H7 (cell line): ENCODE data around the gene INPP5A. TPM values are rescaled to one million over a fixed set of nuclear protein-coding genes. Genes with fewer than 3 reads are reported as not detected.
A peak's percentile ranks its signal among the peaks of the same experiment; 100 is the strongest.

Experiments used
- DNase-seq: peaks from one replicate; pipeline ENCODE4 v3.0.0; 2012
- H3K27me3 ChIP-seq: 2 replicates; pipeline ENCODE4 v1.6.0; 2011; ENCODE audit warnings: mild to moderate bottlenecking, low read length; ENCODE audit not compliant: control insufficient read depth, insufficient read depth
- H3K36me3 ChIP-seq: replicated peaks from 2 replicates; pipeline ENCODE4 v1.5.1; 2011; ENCODE audit warnings: low read length; ENCODE audit not compliant: control insufficient read depth, insufficient read depth
- H3K4me3 ChIP-seq: 2 replicates; pipeline ENCODE4 v1.5.1; 2011; ENCODE audit warnings: low read depth, mild to moderate bottlenecking, control low read depth, low read length, moderate library complexity; ENCODE audit not compliant: insufficient read depth
- total RNA-seq: library from RNA; depleted of rRNA; stranded (reverse); fragments of >200 nt; shearing (Covaris generic); gene quantifications from 2 replicates; pipeline ENCODE4 v1.2.3, GENCODE V29; 2014

INPP5A gene
- total RNA-seq, 1 experiment from 2014 or later = 29.2 TPM

DNA sequence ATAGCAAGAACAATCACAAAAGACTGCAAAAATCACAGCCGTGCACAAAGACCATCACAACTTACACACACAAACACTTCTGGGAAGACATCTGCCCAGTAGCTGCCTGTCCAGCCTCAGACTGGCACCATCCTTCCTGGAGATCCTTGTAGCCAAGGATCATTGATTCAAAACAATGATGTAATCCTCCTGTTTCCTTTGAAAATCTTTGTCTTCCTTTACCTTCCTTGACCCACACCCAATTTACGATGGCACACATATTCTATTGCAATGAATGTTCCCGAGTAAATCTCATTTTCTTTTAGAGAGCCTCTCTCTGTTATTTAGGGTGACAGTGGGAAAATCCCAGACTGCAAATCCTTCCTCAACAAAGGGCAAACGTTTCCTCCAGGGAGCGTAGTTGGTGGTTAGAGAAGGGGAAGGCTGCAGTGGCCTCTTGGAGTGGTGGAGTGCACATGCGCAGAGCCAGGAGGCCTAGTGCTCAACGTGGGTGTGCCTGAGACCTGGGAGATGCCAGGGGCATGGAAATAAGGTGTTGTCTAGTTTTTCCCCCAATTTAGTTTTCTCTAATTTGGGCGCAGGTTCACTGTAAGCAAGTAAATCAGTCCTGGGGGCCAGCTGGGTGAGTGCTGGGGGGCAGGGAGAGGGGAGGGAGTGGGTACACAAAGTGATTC, 3.1 kb upstream of the INPP5A start:
- peak; percentile 28 for DNase-seq
- peaks cover 4% of the 10 kb centered on the region for H3K27me3 ChIP-seq
- H3K36me3 ChIP-seq = no peaks in the 10 kb centered on the region
- H3K4me3 ChIP-seq = no peak overlapping the region

DNA sequence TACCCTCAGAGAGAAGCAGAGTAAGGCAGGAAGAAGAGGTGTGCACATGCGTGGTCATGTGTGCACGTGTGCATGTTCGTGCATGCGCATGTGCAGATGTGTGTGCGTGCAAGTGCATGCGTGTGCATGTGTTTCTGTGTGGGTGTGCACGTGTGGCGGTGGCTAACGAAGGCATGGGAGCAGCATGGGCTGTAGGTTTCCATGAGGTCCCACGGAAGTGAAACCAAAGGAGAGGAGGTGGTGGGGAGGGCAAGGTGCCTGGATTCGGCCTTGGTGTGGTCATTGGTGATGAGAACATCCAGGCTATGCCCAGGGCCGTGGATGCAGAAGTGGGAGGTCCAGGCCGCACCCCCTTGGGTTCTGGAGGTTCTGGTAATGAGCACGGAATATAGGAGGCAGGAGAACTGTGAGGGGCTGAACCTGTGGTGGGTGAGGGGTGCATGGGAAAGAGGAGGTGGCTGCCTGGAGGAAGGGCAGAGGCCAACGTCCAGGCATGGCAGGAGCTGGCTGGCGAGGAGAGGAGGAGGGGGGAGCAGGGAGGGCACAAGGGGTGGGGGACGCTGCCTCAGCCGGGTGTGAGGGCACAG, 2.4 kb upstream of the INPP5A start:
- no peak overlapping the region for H3K4me3 ChIP-seq
- DNase-seq = peak; percentile 35
- no peaks in the 10 kb centered on the region for H3K36me3 ChIP-seq
- peaks cover 4% of the 10 kb centered on the region for H3K27me3 ChIP-seq

DNA sequence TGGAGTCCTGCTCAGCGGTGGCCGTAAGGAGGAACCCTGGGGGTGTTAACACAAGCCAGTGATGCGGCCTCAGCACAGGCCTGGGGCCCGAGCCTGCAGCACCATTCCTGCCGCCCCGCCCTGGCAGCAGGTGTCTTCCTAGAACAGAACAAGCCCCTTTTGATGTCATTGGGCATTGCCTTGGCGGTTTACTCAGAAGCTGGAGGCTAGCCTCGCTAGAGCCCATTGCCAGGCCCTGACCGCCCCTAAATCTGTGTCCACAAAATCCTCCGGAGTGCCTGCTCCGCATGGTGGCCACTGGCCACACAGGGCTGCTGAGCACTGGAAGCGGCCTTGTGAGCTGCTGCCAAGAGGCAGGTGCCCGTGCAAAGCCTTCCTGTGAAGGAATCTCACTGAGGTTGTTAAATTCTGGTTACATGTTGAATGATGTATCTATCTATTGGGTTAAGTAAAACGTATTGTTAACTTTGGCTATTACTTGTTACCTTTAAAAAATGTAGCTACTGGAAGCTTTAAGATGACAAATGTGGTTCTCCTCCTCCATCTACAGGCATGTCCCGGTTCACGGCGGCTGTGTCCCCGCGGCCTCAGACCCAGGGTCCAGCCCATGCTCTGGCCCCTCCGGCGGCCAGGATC, 1.2 kb upstream of the INPP5A start:
- Histone ChIP-seq H3K27me3 (peaks cover 4% of the 10 kb centered on the region), H3K36me3 (no peaks in the 10 kb centered on the region), H3K4me3 (peak overlapping the region; percentile 65)
- DNase-seq = peak; percentile 68

DNA sequence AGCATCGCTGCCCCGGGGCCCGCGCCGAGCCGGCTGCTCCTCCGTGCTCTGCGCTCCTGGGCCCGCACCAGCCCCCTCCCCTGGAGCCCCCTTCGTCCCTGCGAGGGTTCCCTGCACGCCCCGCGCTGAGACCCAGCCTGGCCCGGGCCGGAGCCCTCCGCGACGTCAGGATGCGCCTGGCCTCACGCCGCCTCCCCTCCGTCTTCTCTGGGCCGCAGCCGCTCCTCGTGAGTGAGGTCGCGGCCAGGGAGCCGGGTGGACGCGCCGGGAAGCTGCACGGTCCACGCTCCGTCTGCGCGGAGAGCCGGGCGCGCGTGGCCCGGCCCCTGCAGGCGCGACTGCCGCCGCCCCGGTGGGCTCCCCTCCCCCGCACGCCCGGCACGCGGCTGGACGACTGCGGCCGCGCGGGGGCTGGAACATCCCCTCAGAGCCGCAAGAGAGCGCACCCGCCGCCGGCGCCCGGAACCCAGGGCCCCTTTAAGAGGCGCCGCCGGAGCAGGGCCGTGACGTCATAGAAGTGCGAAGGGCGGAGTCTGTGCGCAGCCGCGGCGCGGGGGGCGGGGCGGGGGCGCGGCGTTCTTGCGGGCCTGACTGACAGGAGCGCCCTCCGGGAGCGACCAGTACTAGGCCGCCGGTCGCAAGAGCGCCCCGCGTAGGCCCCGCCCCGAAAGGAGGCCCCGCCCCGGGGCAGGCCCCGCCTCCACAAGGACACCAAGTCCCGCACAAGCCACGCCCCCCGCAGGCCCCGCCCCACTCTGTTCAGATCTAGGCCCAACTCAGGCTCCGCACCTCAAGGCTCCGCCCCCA, 507 bp upstream of the INPP5A start:
- peak overlapping the region; percentile 65 for H3K4me3 ChIP-seq
- H3K27me3 ChIP-seq = peaks cover 4% of the 10 kb centered on the region
- peak; percentile 87 for DNase-seq
- no peaks in the 10 kb centered on the region for H3K36me3 ChIP-seq

DNA sequence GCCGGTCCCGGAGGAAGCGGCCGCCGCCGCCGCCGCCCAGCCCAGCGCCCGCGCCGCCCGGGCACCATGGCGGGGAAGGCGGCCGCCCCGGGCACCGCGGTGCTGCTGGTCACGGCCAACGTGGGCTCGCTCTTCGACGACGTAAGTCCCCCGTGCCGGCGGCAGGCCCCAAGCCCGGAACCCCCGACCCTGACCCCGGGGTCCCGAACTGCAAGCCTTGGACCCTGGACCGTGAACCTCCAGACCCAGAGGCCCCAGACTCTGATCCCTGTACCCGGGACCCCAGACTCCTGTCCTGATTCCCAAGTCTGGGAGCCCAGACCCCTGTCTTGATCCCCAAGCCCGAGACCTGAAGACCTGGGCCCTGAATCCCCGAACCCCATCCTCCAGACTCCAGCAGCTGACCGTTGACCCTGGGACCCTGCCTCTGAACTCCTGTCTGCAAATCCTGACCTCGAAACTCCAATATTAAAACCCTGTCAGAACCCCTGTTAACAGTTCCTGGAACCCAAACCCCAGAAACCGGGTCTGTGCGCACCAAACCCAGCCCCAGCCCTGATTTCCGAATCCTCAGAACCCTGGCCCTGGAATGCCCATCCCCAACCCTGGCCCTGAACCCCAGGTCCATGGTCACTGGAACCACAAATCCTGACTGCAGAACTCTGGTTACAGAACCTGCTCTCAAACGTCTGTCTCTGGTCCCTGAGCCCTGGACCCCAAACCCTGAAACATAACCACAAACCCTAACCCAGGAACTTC, 623 bp downstream of the INPP5A start:
- Histone ChIP-seq H3K4me3 (peak overlapping the region; percentile 56), H3K36me3 (no peaks in the 10 kb centered on the region), H3K27me3 (peaks cover 4% of the 10 kb centered on the region)
- DNase-seq = no peak

DNA sequence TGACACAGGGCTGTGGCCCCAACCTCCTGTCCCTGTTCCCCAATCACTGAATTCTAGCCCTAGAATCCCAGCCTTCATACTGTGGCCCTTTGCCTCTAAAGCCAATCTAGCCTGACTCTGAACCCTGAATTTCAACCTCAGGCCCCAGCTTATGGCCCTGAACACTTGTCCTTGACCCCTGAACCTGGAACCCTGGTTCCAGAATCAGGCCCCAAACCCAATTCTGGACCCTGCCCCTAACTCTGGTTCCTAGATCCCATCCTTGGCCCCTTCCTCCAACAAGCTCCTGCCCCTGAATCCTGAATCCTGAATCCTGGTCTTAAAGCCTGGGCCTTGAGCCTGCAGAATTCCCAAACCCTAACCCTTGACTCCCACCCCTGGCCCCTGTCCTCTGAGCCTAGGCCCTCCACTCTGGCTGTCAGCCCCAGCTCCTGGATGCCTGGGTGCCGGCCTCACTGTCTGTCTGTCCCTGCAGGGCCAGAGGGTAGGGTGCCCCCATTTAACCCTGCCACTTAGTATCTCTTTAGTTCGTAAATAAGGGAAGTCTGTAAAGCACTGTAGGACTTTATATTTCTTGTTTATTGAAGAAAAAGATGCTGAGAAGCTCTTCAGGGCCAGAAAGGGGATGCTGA, 1.3 kb downstream of the INPP5A start:
- H3K36me3 ChIP-seq = no peaks in the 10 kb centered on the region
- peaks cover 4% of the 10 kb centered on the region for H3K27me3 ChIP-seq
- no peak overlapping the region for H3K4me3 ChIP-seq
- peak; percentile 38 for DNase-seq

DNA sequence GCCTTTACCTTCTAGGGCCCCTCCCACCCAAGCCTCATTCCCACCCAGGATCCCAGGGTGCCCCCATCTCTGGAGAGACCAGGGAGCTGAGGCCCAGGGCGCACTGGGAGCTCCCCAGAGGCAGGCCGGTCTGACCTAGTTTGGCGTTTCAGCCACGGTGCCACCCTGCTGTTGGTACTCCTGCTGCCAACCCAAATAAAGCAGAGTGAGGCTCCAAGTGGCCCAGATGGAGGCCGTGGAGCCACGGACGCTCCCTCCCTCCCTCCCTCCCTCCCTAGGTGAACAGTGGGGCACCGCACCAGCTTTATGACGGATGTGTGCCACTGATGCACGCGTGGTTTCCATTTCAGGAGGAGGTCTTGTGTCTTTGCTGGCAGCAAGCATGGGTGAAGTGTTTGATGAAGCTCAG, 1.8 kb downstream of the INPP5A start:
- H3K4me3 ChIP-seq = no peak overlapping the region
- no peaks in the 10 kb centered on the region for H3K36me3 ChIP-seq
- H3K27me3 ChIP-seq = peaks cover 4% of the 10 kb centered on the region
- peak; percentile 36 for DNase-seq

GRCh38 chr10:132539894-132540293, 2.3 kb downstream of the INPP5A start:
- H3K27me3 ChIP-seq = peaks cover 4% of the 10 kb centered on the region
- H3K4me3 ChIP-seq = no peak overlapping the region
- H3K36me3 ChIP-seq = no peaks in the 10 kb centered on the region
- no peak for DNase-seq

DNA sequence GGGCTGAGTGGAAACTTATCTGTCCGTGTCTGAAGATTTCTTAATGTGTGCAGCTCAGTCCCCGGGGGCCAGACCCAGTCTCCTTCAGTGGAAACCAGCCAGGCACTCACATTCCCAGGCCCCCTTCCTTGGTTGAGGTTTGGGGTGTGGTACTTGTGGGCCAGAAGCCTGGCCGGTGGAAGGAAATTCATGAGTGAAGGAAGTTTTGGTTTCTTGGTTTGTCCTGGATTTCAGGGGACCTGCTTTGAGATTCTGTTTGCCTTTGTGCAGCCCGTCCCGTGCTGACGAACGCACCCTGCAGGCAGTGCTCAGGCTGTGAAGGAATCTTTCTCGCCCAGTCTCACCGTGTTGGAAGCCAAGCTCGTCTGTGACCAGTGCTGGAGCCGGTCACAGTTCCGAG, 2.9 kb downstream of the INPP5A start:
- Histone ChIP-seq H3K4me3 (no peak overlapping the region), H3K27me3 (peaks cover 4% of the 10 kb centered on the region), H3K36me3 (no peaks in the 10 kb centered on the region)
- peak; percentile 61 for DNase-seq

DNA sequence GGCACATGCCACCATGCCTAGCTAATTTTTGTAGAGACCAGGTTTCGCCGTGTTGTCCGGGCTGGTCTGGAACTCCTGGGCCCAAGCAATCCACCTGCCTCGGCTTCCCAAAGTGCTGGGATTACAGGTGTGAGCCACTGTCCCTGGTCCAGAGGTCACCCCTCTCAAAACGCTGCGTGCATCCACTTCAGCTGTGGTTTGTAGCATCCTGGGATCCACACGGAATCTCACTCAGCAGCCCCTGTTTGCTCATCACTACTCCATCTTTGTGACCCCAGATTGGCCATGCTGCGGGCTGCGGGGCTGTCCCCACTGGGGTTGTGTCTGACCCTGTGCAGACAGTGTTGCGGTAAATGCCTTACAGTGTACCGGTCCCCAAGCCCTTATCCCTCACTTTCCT, 3.5 kb downstream of the INPP5A start:
- peaks cover 4% of the 10 kb centered on the region for H3K27me3 ChIP-seq
- H3K36me3 ChIP-seq = no peaks in the 10 kb centered on the region
- DNase-seq = peak; percentile 49
- no peak overlapping the region for H3K4me3 ChIP-seq

DNA sequence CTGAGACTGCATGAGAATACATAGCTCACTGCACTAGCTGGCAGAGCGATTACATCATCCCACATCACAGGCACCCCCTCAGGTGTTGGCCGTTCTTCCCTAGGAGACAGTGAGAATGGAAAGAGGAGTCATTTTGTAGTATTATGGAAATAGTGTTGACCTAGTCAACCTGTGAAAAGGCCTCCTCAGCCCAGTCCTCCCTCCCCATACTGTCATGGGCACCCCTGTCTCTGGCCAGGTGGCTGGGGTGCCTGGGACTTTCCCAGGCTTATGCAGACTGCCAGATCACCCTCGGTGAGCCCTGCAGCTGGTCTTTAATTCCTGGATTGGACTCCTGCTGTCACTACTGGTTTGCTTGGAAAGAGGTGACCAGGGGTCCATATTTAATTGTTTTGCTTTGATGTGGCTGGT, 4.0 kb downstream of the INPP5A start:
- Histone ChIP-seq H3K36me3 (no peaks in the 10 kb centered on the region), H3K27me3 (peaks cover 4% of the 10 kb centered on the region), H3K4me3 (no peak overlapping the region)
- peak; percentile 76 for DNase-seq

DNA sequence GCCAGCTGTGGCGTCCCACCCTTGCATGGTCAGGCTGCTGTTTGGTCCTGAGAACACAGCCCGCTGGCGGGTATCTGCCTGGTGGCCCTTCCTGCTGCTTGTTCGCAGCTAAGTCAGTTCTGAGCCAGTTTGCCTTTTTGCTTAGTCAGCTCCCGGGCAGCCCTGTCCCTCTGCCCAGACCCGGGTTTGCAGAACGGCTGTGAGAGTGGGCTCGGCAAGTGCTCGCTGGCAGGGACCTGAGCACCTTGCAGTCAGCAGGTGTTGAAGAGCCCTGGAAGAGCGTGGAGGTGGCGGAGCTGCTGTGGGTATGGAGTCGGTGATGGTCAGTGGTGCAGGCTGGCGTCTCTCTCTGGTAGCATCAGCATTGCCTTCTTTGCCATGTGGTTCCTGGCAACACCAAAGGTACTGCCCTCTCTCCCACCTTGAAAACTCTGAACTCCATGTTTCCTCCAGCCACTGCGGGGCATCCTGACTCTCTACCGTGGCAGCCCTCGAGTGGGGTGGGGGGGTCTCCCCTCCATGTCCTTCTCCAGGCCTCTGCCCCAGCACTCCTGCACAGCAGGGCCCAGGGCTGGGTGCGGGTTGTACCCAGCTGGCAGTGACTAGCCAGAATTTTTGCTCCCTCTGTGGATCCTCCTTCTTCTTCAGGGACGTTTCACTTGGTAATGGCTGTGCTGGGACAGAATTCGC, 4.6 kb downstream of the INPP5A start:
- Histone ChIP-seq H3K4me3 (no peak overlapping the region), H3K36me3 (no peaks in the 10 kb centered on the region), H3K27me3 (peaks cover 4% of the 10 kb centered on the region)
- peak; percentile 72 for DNase-seq

DNA sequence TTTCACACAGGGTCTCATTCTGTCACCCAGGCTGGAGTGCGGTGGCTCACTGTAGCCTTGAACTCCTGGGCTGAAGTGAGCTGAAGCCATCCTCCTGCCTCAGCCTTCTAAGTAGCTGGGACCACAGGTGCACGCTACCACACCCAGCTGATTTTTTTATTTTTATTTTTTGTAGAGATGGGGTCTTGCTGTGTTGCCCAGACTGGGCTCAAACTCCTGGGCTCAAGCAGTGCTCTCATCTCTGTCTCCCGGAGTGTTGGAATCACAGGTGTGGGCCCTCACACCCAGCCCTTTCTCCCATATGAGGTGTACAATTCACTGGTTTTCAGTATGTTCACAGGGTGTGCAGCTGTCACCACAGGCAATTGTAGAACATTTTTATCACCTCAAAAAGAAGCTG, 5.2 kb downstream of the INPP5A start:
- DNase-seq = no peak
- no peaks in the 10 kb centered on the region for H3K36me3 ChIP-seq
- H3K27me3 ChIP-seq = peaks cover 4% of the 10 kb centered on the region
- no peak overlapping the region for H3K4me3 ChIP-seq
